Measurements from ENCODE around the gene SHQ1. TPM values are rescaled to one million over a fixed set of nuclear protein-coding genes. Genes with fewer than 3 reads are reported as not detected.

Gene SHQ1
- total and polyA plus RNA-seq, 2 of the 4 experiments (the other 2 are of a cell fraction) = 10.4 to 19.4 TPM

DNA sequence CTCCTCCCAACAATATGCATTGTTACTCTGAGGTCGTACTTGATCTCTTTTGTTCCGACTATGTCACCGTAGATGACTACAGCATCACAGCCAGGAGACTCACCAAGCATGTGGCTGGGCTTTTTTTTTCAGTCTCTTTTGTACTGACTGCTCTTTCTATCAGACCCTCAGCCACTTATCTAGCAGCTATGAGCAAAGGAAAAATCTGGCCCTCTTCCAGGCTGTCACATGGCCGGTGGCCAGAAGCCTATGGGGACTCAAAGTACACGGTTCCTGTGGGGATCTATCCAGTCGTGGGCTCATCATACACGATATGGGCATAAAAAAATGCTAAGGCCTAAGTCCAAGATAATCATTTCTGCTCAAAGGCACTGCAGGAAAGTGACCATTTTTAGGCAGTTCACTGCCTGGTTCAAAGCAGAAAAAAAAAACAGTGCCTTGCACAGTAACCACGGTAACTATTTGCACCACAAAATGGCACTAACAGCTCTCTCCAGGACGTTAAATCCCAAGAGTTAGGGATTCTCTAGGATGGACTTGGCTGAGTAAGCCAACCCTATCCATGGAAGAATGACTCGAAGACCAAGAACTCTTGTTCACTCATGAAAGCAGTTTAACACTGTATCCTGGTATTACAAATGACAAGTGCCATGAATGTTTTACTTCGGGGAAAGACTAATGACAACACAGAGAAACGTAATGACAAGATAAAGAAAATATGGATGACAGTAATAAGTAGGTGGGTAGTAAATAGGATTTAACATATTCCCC, 50.3 kb downstream of the SHQ1 start:
- H3K9ac ChIP-seq (ENCODE audit: low read depth, low read length) = no peak overlapping the region
- TF ChIP-seq POLR2A (IDR thresholded peaks at IDR 0.05; ENCODE audit: low read depth, low read length) (no peak), BHLHE40 (IDR thresholded peaks at IDR 0.05; ENCODE audit: low read depth, low read length) (no peak)
- H3K23ac ChIP-seq (ENCODE audit: low read depth, low read length) = no peak overlapping the region
- dilution Hi-C loops (cut with HindIII; ENCODE audit: low sequenced_read_pairs, unreplicated experiment) (no loop called here), in situ Hi-C loops (cut with MboI; ENCODE audit: low sequenced_read_pairs) (no loop called here), intact Hi-C loops (cut with micrococcal nuclease) (no loop called here)
- no peaks in the 10 kb centered on the region for H3K27me3 ChIP-seq (ENCODE audit: control insufficient read depth, insufficient read depth, low read length)
- no peaks in the 10 kb centered on the region for H3K4me1 ChIP-seq (ENCODE audit: control insufficient read depth, insufficient read depth, low read length)
- ChIA-PET POLR2A (ENCODE audit: unreplicated experiment) (no interaction called here), CTCF (interaction anchor here (1.2 kb wide), 1 partner anchor 14 kb away, joined by 3 read pairs; no protein-coding TSS in a partner anchor)
- H4K20me1 ChIP-seq (ENCODE audit: insufficient read depth, low read length) = no peaks in the 10 kb centered on the region
- H3K4me2 ChIP-seq (ENCODE audit: low read depth, low read length) = no peak overlapping the region
- no peak overlapping the region for H3K18ac ChIP-seq (ENCODE audit: low read depth, low read length)
- H2AK5ac ChIP-seq (ENCODE audit: low read depth, low read length) = no peak overlapping the region
- no peak overlapping the region for H4K8ac ChIP-seq (ENCODE audit: low read depth in 2 of 2, low read length in 2 of 2)
- H2BK5ac ChIP-seq (ENCODE audit: low read depth, low read length, poor library complexity, severe bottlenecking) = no peak overlapping the region
- no peak overlapping the region for H3K27ac ChIP-seq (ENCODE audit: insufficient read depth, low read length)
- H2BK20ac ChIP-seq (ENCODE audit: low read depth, low read length) = no peak overlapping the region
- no peaks in the 10 kb centered on the region for H3K36me3 ChIP-seq (ENCODE audit: control insufficient read depth, insufficient read depth, low read length)
- no TSS peak for BruUV-seq (replicated peaks)
- 20% methylated on average over 6 of the region's 12 CpGs; no CpG with 5 or more reads in 1 of the 2 experiments for WGBS, 2 experiments (ENCODE audit: extremely low coverage in 2 of 2, insufficient read length in 1 of 2)
- no peak overlapping the region for H4K91ac ChIP-seq (ENCODE audit: insufficient read depth, low read depth, low read length)
- H3K14ac ChIP-seq (replicated peaks; ENCODE audit: low read depth, low read length) = no peak overlapping the region
- H3K9me3 ChIP-seq (ENCODE audit: control insufficient read depth, insufficient read depth, low read length) = no peaks in the 10 kb centered on the region
- H3K56ac ChIP-seq (ENCODE audit: extremely low read depth, insufficient read depth, low read length) = no peak overlapping the region
- H4K5ac ChIP-seq (ENCODE audit: low read depth, low read length) = no peak overlapping the region
- no peak overlapping the region for H2BK15ac ChIP-seq (ENCODE audit: low read depth, low read length)
- ATAC-seq (ENCODE audit: low read depth) = peak; percentile 37; the same call in 1 of the 2 replicates
- peak; percentile 41 for DNase-seq
- no peak overlapping the region for H2BK120ac ChIP-seq (ENCODE audit: low read depth, low read length)
- H2AFZ ChIP-seq (replicated peaks; ENCODE audit: low read length, poor library complexity) = no peak overlapping the region
- H2AK9ac ChIP-seq (replicated peaks; ENCODE audit: low read depth, low read length, poor library complexity) = no peak overlapping the region
- no peaks in the 10 kb centered on the region for H3K9me1 ChIP-seq (ENCODE audit: insufficient read depth, low read length)
- H3K4me3 ChIP-seq (ENCODE audit: insufficient read depth, low read depth, low read length) = no peak overlapping the region
- H3K79me1 ChIP-seq (ENCODE audit: low read depth in 1 of 2, low read length in 2 of 2) = no peaks in the 10 kb centered on the region
- H3K4ac ChIP-seq (ENCODE audit: low read depth, low read length) = no peak overlapping the region
